Cerebellar nuclear complex (tissue), 1 donor: ENCODE results near the gene LRRC56.

Source experiments
- DNase-seq, 2 experiments: peaks; one replicate each; lab custom pipeline; 2025; lab: John Stamatoyannopoulos, UW

The LRRC56 gene

GRCh38 chr11:540583-541432 is 3.5 kb downstream of the LRRC56 start:
- DNase-seq: no peak

- DNase-seq: no peak
These were observed 4.1 kb downstream of the LRRC56 start for GRCh38 chr11:541433-541885.

GRCh38 chr11:544817-545166 is 7.5 kb downstream of the LRRC56 start:
- DNase-seq: no peak

GRCh38 chr11:545171-545570 is 7.8 kb downstream of the LRRC56 start:
- DNase-seq: no peak

- no peak for DNase-seq
These were observed 11.6 kb downstream of the LRRC56 start for GRCh38 chr11:548700-549603.

GRCh38 chr11:550021-550745 is 12.9 kb downstream of the LRRC56 start:
- no peak for DNase-seq

GRCh38 chr11:550746-551085 is 13.4 kb downstream of the LRRC56 start:
- no peak for DNase-seq

GRCh38 chr11:551131-551530 is 13.8 kb downstream of the LRRC56 start:
- no peak for DNase-seq

- no peak for DNase-seq
These were observed 14.3 kb downstream of the LRRC56 start for GRCh38 chr11:551596-551995.

GRCh38 chr11:553083-553987 is 16.0 kb downstream of the LRRC56 start:
- no peak for DNase-seq

GRCh38 chr11:553988-554340 is 16.6 kb downstream of the LRRC56 start:
- no peak for DNase-seq

GRCh38 chr11:554428-555226 is 17.3 kb downstream of the LRRC56 start:
- no peak for DNase-seq

- DNase-seq: no peak
These were observed 18.0 kb downstream of the LRRC56 start for GRCh38 chr11:555227-555779.

GRCh38 chr11:555780-556661 is 18.7 kb downstream of the LRRC56 start:
- DNase-seq: no peak

- no peak for DNase-seq
These were observed 19.4 kb downstream of the LRRC56 start for GRCh38 chr11:556662-557256.

- no peak for DNase-seq
These were observed 20.2 kb downstream of the LRRC56 start for GRCh38 chr11:557328-558132.

GRCh38 chr11:558503-558902 is 21.2 kb downstream of the LRRC56 start:
- DNase-seq: no peak

GRCh38 chr11:559020-559620 is 21.8 kb downstream of the LRRC56 start:
- no peak for DNase-seq
